Measurements from ENCODE around the gene DUOXA2. TPM values are rescaled to one million over a fixed set of nuclear protein-coding genes. Genes with fewer than 3 reads are reported as not detected.

DUOXA2 gene
- not detected in 5 replicates for total RNA-seq (2022; extraction: Qiagen RNA extraction)

GRCh38 chr15:45114076-45114750 lies at the start of gene DUOXA2, which contains the start of gene DUOX2:
DUOXA2 (plus strand) TSS chr15:45114326; CDS start chr15:45114606, 280 bp downstream.
DUOX2 (minus strand) TSS chr15:45114172; CDS start chr15:45113411, 761 bp downstream.

GRCh38 chr15:45129651-45130129 lies 15.6 kb downstream of the DUOXA2 start, which contains the start of the genes DUOX1 and DUOXA1:
DUOX1 (plus strand) TSS chr15:45129994; CDS start chr15:45131967, 1,973 bp downstream.
DUOXA1 (minus strand) TSS chr15:45129879; CDS start chr15:45123014, 6,865 bp downstream.

Other genes with a start within 250 kb of the DUOXA2 start
- not detected in 5 replicates for gene TERB2, start 157.6 kb upstream of the DUOXA2 start, total RNA-seq (2022; extraction: Qiagen RNA extraction)
- 28.5 to 35.5 TPM (median 31.3 TPM) in 5 replicates for gene SORD, start 91.1 kb upstream of the DUOXA2 start, total RNA-seq (2022; extraction: Qiagen RNA extraction)
- gene DUOX2, start 154 bp upstream of the DUOXA2 start, total RNA-seq (2022; extraction: Qiagen RNA extraction), result 0.03 to 0.05 TPM (median 0.03 TPM) in 5 replicates
- 0.06 to 0.30 TPM (median 0.09 TPM) in 5 replicates for gene DUOXA1, start 15.6 kb downstream of the DUOXA2 start, total RNA-seq (2022; extraction: Qiagen RNA extraction)
- 0.05 TPM in 3 of 5 replicates, not detected in the others for gene DUOX1, start 15.7 kb downstream of the DUOXA2 start, total RNA-seq (2022; extraction: Qiagen RNA extraction)
- 0.36 to 0.75 TPM (median 0.53 TPM) in 5 replicates for gene SHF, start 73.6 kb downstream of the DUOXA2 start, total RNA-seq (2022; extraction: Qiagen RNA extraction)
- gene SLC28A2, start 137.9 kb downstream of the DUOXA2 start, total RNA-seq (2022; extraction: Qiagen RNA extraction), result 0.03 to 0.05 TPM in 2 of 5 replicates, not detected in the others

Data from A549 treated with AZD2906 at 1 μM for 4 hours (cell line).